ENCODE results near the gene SLAMF1.

DNA sequence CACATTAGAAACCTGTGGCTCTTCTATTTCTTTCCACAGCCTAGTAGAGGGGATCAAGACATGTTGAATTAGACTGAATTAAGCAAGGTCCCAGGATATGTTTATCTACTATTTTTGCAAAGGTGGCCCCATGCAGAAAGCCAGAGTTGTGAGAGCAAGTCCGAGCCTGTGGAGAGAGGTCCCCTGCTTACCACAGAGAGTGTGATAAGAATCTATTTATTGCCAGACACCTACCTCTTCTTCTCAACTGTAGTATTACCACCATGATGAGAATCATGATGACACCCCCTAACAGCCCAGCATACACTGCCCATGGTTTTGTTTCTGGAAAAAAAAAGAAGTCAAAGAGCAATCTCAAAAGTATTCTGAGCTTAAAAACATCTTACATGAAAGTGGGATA is 23.0 kb downstream of the SLAMF1 start:
- TF ChIP-seq CTCF (conservative IDR thresholded peaks at IDR 0.05; ENCODE audit: low read depth, low read length) (no peak), EZH2 (IDR thresholded peaks at IDR 0.05; ENCODE audit: borderline replicate concordance, low read depth, low read length, poor library complexity, severe bottlenecking) (no peak)

Measured in A673 (cell line).